PC-9 (cell line): ENCODE data around the gene ETV6. TPM values are rescaled to one million over a fixed set of nuclear protein-coding genes. Genes with fewer than 3 reads are reported as not detected.
A peak's percentile ranks its signal among the peaks of the same experiment; 100 is the strongest.

Experiments
- BruUV-seq: library from RNA; stranded (reverse); fragments of 400-500 nt; replicated peaks from 2 replicates; lab custom pipeline; 2021; lab: Mats Ljungman, UMichigan
- CTCF ChIA-PET: fragments of 300-600 bp; sonication (Branson Sonifier 250); formaldehyde crosslinking; loops from one replicate; lab custom pipeline; 2022; ENCODE audit warnings: antibody characterized with exemption; lab: Charles Lee
- POLR2A ChIA-PET: fragments of 300-600 bp; sonication (Branson Sonifier 250); formaldehyde crosslinking; loops from one replicate; lab custom pipeline; 2022; ENCODE audit warnings: antibody characterized with exemption; ENCODE audit not compliant: unreplicated experiment; lab: Charles Lee
- DNase-seq, 2 experiments: peaks; one replicate each; pipeline versions ENCODE4 v3.0.0 to v3.0.0-alpha.2; 2015 to 2022; ENCODE audit warnings: mixed read lengths in 1 of 2
- H2AFZ ChIP-seq: fragments of 200-600 bp; sonication (generic); 2 replicates; pipeline ENCODE4 v1.8.1; 2017; ENCODE audit warnings: antibody characterized with exemption
- H3F3A ChIP-seq: fragments of 200-600 bp; sonication (generic); 2 replicates; pipeline ENCODE4 v1.8.1; 2017; ENCODE audit warnings: antibody characterized with exemption, mild to moderate bottlenecking, low read depth; ENCODE audit not compliant: insufficient read depth
- H3K27ac ChIP-seq: fragments of 200-600 bp; sonication (generic); 2 replicates; pipeline ENCODE4 v1.6.1; 2016; ENCODE audit warnings: mixed run types
- H3K27me3 ChIP-seq: fragments of 200-600 bp; sonication (generic); 2 replicates; pipeline ENCODE4 v1.6.1; 2016; ENCODE audit warnings: low read depth, mixed run types; ENCODE audit not compliant: insufficient read depth
- H3K36me3 ChIP-seq: fragments of 200-600 bp; sonication (generic); 2 replicates; pipeline ENCODE4 v1.6.1; 2016; ENCODE audit warnings: low read depth, mixed run types
- H3K4me1 ChIP-seq: fragments of 200-600 bp; sonication (generic); replicated peaks from 2 replicates; pipeline ENCODE4 v1.6.1; 2016; ENCODE audit warnings: mixed run types; ENCODE audit not compliant: insufficient read depth
- H3K4me2 ChIP-seq: fragments of 200-600 bp; sonication (generic); 2 replicates; pipeline ENCODE4 v1.6.1; 2017; ENCODE audit warnings: mixed run types
- H3K4me3 ChIP-seq: fragments of 200-600 bp; sonication (generic); 2 replicates; pipeline ENCODE4 v1.6.1; 2016; ENCODE audit warnings: mixed run types
- H3K79me2 ChIP-seq: fragments of 200-600 bp; sonication (generic); 2 replicates; pipeline ENCODE4 v1.6.1; 2017; ENCODE audit warnings: low read depth, mixed run types
- H3K9me2 ChIP-seq: fragments of 200-600 bp; sonication (generic); 2 replicates; pipeline ENCODE4 v1.8.1; 2017; ENCODE audit warnings: mild to moderate bottlenecking; ENCODE audit not compliant: insufficient read depth
- H3K9me3 ChIP-seq: fragments of 200-600 bp; sonication (generic); 2 replicates; pipeline ENCODE4 v1.8.1; 2016; ENCODE audit warnings: low read depth; ENCODE audit not compliant: insufficient read depth
- H4K20me1 ChIP-seq: fragments of 200-600 bp; sonication (generic); 2 replicates; pipeline ENCODE4 v1.8.1; 2017; ENCODE audit not compliant: insufficient read depth
- CTCF ChIP-seq: fragments of 200-600 bp; sonication (generic); conservative IDR thresholded peaks from 2 replicates; pipeline ENCODE4 v1.6.1; 2017; ENCODE audit warnings: mixed run types, antibody characterized with exemption, mild to moderate bottlenecking, moderate library complexity
- EZH2 ChIP-seq: fragments of 200-600 bp; sonication (generic); IDR thresholded peaks from 2 replicates; pipeline ENCODE4 v1.8.0; 2017; ENCODE audit warnings: antibody characterized with exemption, low read depth
- intact Hi-C: fragments of 100-400 bp; cut with micrococcal nuclease; formaldehyde crosslinking; loops from one replicate; pipeline ENCODE4 v1.10.0; 2022; ENCODE audit not compliant: unreplicated experiment
- total RNA-seq: library from RNA; stranded (reverse); gene quantifications from 2 replicates; pipeline ENCODE4 v1.2.3, GENCODE V29; 2021

Gene ETV6
- total RNA-seq, 1 experiment from 2014 or later: 62.8 TPM

DNA sequence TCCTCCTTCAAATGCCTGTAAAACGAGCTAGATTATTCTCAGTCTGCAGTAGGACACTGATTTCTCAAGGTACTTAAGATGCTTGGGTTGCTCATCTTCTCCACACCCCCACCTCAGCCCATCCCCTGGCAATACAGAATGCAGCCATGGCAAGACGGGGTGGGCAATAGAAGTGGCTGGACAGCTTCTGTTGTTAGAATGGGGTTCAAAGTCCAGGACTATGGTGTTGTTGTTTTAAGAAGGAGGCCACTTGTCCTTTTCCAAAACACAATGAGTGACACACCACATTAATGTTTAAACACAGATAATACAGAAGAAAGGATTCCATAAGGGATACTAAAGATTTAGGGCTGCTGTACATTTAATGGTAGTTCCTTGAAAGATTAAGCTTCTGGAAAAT lies 232.4 kb downstream of the ETV6 start:
- no peak overlapping the region for H3K27ac ChIP-seq
- intact Hi-C loops: no loop called here
- ChIA-PET CTCF (no interaction called here), POLR2A (interaction anchor here (0.6 kb wide), 1 partner anchor 327 kb away, joined by 4 read pairs; no protein-coding TSS in a partner anchor)
- no peak overlapping the region for H3K4me2 ChIP-seq
- H3K79me2 ChIP-seq: peaks cover 47% of the 10 kb centered on the region
- H3F3A ChIP-seq: peaks cover 69% of the 10 kb centered on the region
- H3K9me3 ChIP-seq: no peaks in the 10 kb centered on the region
- no peaks in the 10 kb centered on the region for H3K27me3 ChIP-seq
- H3K9me2 ChIP-seq: no peaks in the 10 kb centered on the region
- H3K36me3 ChIP-seq: peaks cover 11% of the 10 kb centered on the region; the same call in 1 of the 2 replicates
- peaks cover 70% of the 10 kb centered on the region for H3K4me1 ChIP-seq
- H2AFZ ChIP-seq: no peak overlapping the region
- no peak overlapping the region for H3K4me3 ChIP-seq
- TF ChIP-seq CTCF: no peak
- no peak for TF ChIP-seq EZH2
- DNase-seq: no peak
- H4K20me1 ChIP-seq: no peaks in the 10 kb centered on the region
- BruUV-seq: no TSS peak

- TF ChIP-seq EZH2: no peak
- no peak for TF ChIP-seq CTCF
These were observed 233.0 kb downstream of the ETV6 start for GRCh38 chr12:11882301-11883019.

GRCh38 chr12:11884116-11884515 lies 234.6 kb downstream of the ETV6 start:
- Histone ChIP-seq H3K9me2 (no peaks in the 10 kb centered on the region), H3K4me1 (peaks cover 53% of the 10 kb centered on the region), H3F3A (peaks cover 58% of the 10 kb centered on the region), H4K20me1 (no peaks in the 10 kb centered on the region), H3K27ac (peak overlapping the region; percentile 99), H3K4me3 (no peak overlapping the region; the same call in 1 of the 2 replicates), H3K9me3 (no peaks in the 10 kb centered on the region), H3K27me3 (no peaks in the 10 kb centered on the region), H3K36me3 (peaks cover 26% of the 10 kb centered on the region), H3K4me2 (peak overlapping the region; percentile 76), H2AFZ (no peak overlapping the region), H3K79me2 (peaks cover 37% of the 10 kb centered on the region)
- no peak for DNase-seq
- TF ChIP-seq CTCF (no peak), EZH2 (no peak)
- no TSS peak for BruUV-seq
- POLR2A ChIA-PET: no interaction called here
- intact Hi-C loops: loop anchor here (2.0 kb wide), 2 partner anchors 149 to 233 kb away; no protein-coding TSS in a partner anchor
- CTCF ChIA-PET: no interaction called here

More at GRCh38 chr12:11882301-11883019, 233.0 kb downstream of the ETV6 start:
- Histone ChIP-seq H2AFZ (no peak overlapping the region), H3K4me2 (no peak overlapping the region), H4K20me1 (no peaks in the 10 kb centered on the region), H3K4me1 (peaks cover 68% of the 10 kb centered on the region), H3K79me2 (peaks cover 43% of the 10 kb centered on the region), H3K27ac (peak overlapping the region; percentile 99), H3F3A (peaks cover 69% of the 10 kb centered on the region), H3K27me3 (no peaks in the 10 kb centered on the region), H3K9me3 (no peaks in the 10 kb centered on the region), H3K9me2 (no peaks in the 10 kb centered on the region), H3K36me3 (peaks cover 12% of the 10 kb centered on the region; the same call in 1 of the 2 replicates), H3K4me3 (no peak overlapping the region)
- no TSS peak for BruUV-seq
- intact Hi-C loops: no loop called here
- ChIA-PET POLR2A (no interaction called here), CTCF (no interaction called here)
- no peak for DNase-seq
